ENCODE results near the gene OR2A5. TPM values are rescaled to one million over a fixed set of nuclear protein-coding genes. Genes with fewer than 3 reads are reported as not detected.

Gene OR2A5
- total RNA-seq (not detected), polyA plus RNA-seq (not detected)
- long read RNA-seq, donor 1, result 0 reads
- long read RNA-seq, donor 2, result 0 reads
- long read RNA-seq, donor 3, result 0 reads

- Histone ChIP-seq H3K27me3 (no peaks in the 10 kb centered on the region), H3K36me3 (no peaks in the 10 kb centered on the region), H3K9me3 (no peaks in the 10 kb centered on the region), H3K4me1 (no peaks in the 10 kb centered on the region), H3K4me3 (no peak within 1 kb of the TSS), H3K27ac (no peak within 1 kb of the TSS)
- DNase-seq, result no peak
- ATAC-seq, result no peak
- intact Hi-C loops (cut with DNase I), result no loop called here
- WGBS, 2 donors, result 43 to 62% methylated on average over 1 of the region's 1 CpG
- TF ChIP-seq CTCF (IDR thresholded peaks at IDR 0.05), result no peak
Observed at GRCh38 chr7:144048648-144049047, at the start of gene OR2A5. Gene OR2A5, plus strand, starts transcription at chr7:144048948. Its CDS starts 1,454 bp downstream, at chr7:144050402.

- Histone ChIP-seq H3K4me3 (no peak within 1 kb of the TSS), H3K27me3 (no peaks in the 10 kb centered on the region), H3K4me1 (no peaks in the 10 kb centered on the region), H3K36me3 (no peaks in the 10 kb centered on the region), H3K27ac (no peak within 1 kb of the TSS), H3K9me3 (no peaks in the 10 kb centered on the region)
- 81 to 87% methylated on average over 4 of the region's 4 CpGs for WGBS, 2 donors
- TF ChIP-seq CTCF (IDR thresholded peaks at IDR 0.05), result no peak
- ATAC-seq (no peak), DNase-seq (no peak)
- intact Hi-C loops (cut with DNase I), result loop anchor here in 1 of 10 donors (10.0 kb wide), 1 partner anchor 45 kb away; the partner anchor contains the start of gene OR2F1
Observed at GRCh38 chr7:144000020-144000419, 48.7 kb upstream of the OR2A5 start, which contains the start of gene OR6B1. Gene OR6B1, plus strand, starts transcription at chr7:144000320. Its CDS starts 3,677 bp downstream, at chr7:144003997.

- DNase-seq (no peak), ATAC-seq (no peak)
- WGBS, 2 donors, result 74 to 81% methylated on average over 3 of the region's 3 CpGs
- Histone ChIP-seq H3K27me3 (no peaks in the 10 kb centered on the region), H3K4me3 (no peak overlapping the region), H3K9me3 (no peaks in the 10 kb centered on the region), H3K4me1 (no peaks in the 10 kb centered on the region), H3K36me3 (no peaks in the 10 kb centered on the region), H3K27ac (no peak overlapping the region)
- intact Hi-C loops (cut with DNase I), result loop anchor here in 1 of 10 donors (10.0 kb wide), 1 partner anchor 47 kb away; the partner anchor contains the start of gene OR2F1
- no peak for TF ChIP-seq CTCF (IDR thresholded peaks at IDR 0.05)
Observed at GRCh38 chr7:144001543-144001942, 47.2 kb upstream of the OR2A5 start.

GRCh38 chr7:144004703-144005102, 44.0 kb upstream of the OR2A5 start:
- ATAC-seq, result no peak
- TF ChIP-seq CTCF (IDR thresholded peaks at IDR 0.05), result no peak
- H3K27ac ChIP-seq, result no peak overlapping the region
- H3K4me3 ChIP-seq, result no peak overlapping the region
- peaks cover 0 to 7% (median 0%) of the 10 kb centered on the region in 11 donors for H3K9me3 ChIP-seq
- intact Hi-C loops (cut with DNase I), result loop anchor here in 1 of 10 donors (10.0 kb wide), 1 partner anchor 50 kb away; the partner anchor contains the start of gene OR2F1
- H3K27me3 ChIP-seq, result no peaks in the 10 kb centered on the region
- DNase-seq, result no peak
- WGBS, 2 donors, result 72 to 77% methylated on average over 5 of the region's 5 CpGs
- no peaks in the 10 kb centered on the region for H3K36me3 ChIP-seq
- no peaks in the 10 kb centered on the region for H3K4me1 ChIP-seq

Measured in heart right ventricle (tissue), 16 donors.